ENCODE data around the gene CARS2.
A peak's percentile ranks its signal among the peaks of the same experiment; 100 is the strongest.

The CARS2 gene

GRCh38 chr13:110646442-110647364 is 59.2 kb downstream of the CARS2 start:
- Histone ChIP-seq H3K4me3 (ENCODE audit: low read length) (no peak overlapping the region), H3K27ac (ENCODE audit: low read length) (no peak overlapping the region), H3K9me3 (ENCODE audit: control insufficient read depth, insufficient read depth, low read length) (no peaks in the 10 kb centered on the region), H3K4me1 (ENCODE audit: control insufficient read depth, insufficient read depth, low read length) (peaks cover 3% of the 10 kb centered on the region), H3K36me3 (ENCODE audit: control insufficient read depth, insufficient read depth, low read length) (peaks cover 10% of the 10 kb centered on the region), H3K27me3 (ENCODE audit: control insufficient read depth, insufficient read depth, low read length) (no peaks in the 10 kb centered on the region)
- no CpG with 5 or more reads among the region's 29 CpGs for WGBS (ENCODE audit: insufficient coverage, insufficient read length)
- no peak for DNase-seq (ENCODE audit: low read depth, low spot score)

- DNase-seq (ENCODE audit: low read depth, low spot score) = no peak
- H3K36me3 ChIP-seq (ENCODE audit: control insufficient read depth, insufficient read depth, low read length) = peaks cover 17% of the 10 kb centered on the region
- WGBS (ENCODE audit: insufficient coverage, insufficient read length) = no CpG with 5 or more reads among the region's 15 CpGs
These were observed 60.2 kb downstream of the CARS2 start for GRCh38 chr13:110645750-110646149.

GRCh38 chr13:110644892-110645521 is 60.9 kb downstream of the CARS2 start:
- DNase-seq (ENCODE audit: low read depth, low spot score) = peak; percentile 55
- no peaks in the 10 kb centered on the region for H3K27me3 ChIP-seq (ENCODE audit: control insufficient read depth, insufficient read depth, low read length)
- no peak overlapping the region for H3K4me3 ChIP-seq (ENCODE audit: low read length)
- no peaks in the 10 kb centered on the region for H3K9me3 ChIP-seq (ENCODE audit: control insufficient read depth, insufficient read depth, low read length)
- peaks cover 18% of the 10 kb centered on the region for H3K36me3 ChIP-seq (ENCODE audit: control insufficient read depth, insufficient read depth, low read length)
- H3K27ac ChIP-seq (ENCODE audit: low read length) = no peak overlapping the region
- no CpG with 5 or more reads among the region's 28 CpGs for WGBS (ENCODE audit: insufficient coverage, insufficient read length)
- H3K4me1 ChIP-seq (ENCODE audit: control insufficient read depth, insufficient read depth, low read length) = peaks cover 2% of the 10 kb centered on the region; the same call in 1 of the 2 replicates

More at GRCh38 chr13:110645750-110646149, 60.2 kb downstream of the CARS2 start:
- no peak overlapping the region for H3K4me3 ChIP-seq (ENCODE audit: low read length)
- no peaks in the 10 kb centered on the region for H3K9me3 ChIP-seq (ENCODE audit: control insufficient read depth, insufficient read depth, low read length)
- no peak overlapping the region for H3K27ac ChIP-seq (ENCODE audit: low read length)
- peaks cover 2% of the 10 kb centered on the region; the same call in 1 of the 2 replicates for H3K4me1 ChIP-seq (ENCODE audit: control insufficient read depth, insufficient read depth, low read length)
- H3K27me3 ChIP-seq (ENCODE audit: control insufficient read depth, insufficient read depth, low read length) = no peaks in the 10 kb centered on the region

GRCh38 chr13:110643768-110644421 is 62.0 kb downstream of the CARS2 start:
- Histone ChIP-seq H3K27me3 (ENCODE audit: control insufficient read depth, insufficient read depth, low read length) (no peaks in the 10 kb centered on the region), H3K9me3 (ENCODE audit: control insufficient read depth, insufficient read depth, low read length) (no peaks in the 10 kb centered on the region), H3K4me1 (ENCODE audit: control insufficient read depth, insufficient read depth, low read length) (peaks cover 2% of the 10 kb centered on the region; the same call in 1 of the 2 replicates), H3K36me3 (ENCODE audit: control insufficient read depth, insufficient read depth, low read length) (peaks cover 23% of the 10 kb centered on the region), H3K27ac (ENCODE audit: low read length) (no peak overlapping the region), H3K4me3 (ENCODE audit: low read length) (no peak overlapping the region)
- WGBS (ENCODE audit: insufficient coverage, insufficient read length) = no CpG with 5 or more reads among the region's 13 CpGs
- no peak for DNase-seq (ENCODE audit: low read depth, low spot score)

- DNase-seq (ENCODE audit: low read depth, low spot score) = no peak
- Histone ChIP-seq H3K9me3 (ENCODE audit: control insufficient read depth, insufficient read depth, low read length) (no peaks in the 10 kb centered on the region), H3K4me3 (ENCODE audit: low read length) (no peak overlapping the region), H3K36me3 (ENCODE audit: control insufficient read depth, insufficient read depth, low read length) (peaks cover 23% of the 10 kb centered on the region), H3K27ac (ENCODE audit: low read length) (no peak overlapping the region), H3K27me3 (ENCODE audit: control insufficient read depth, insufficient read depth, low read length) (no peaks in the 10 kb centered on the region), H3K4me1 (ENCODE audit: control insufficient read depth, insufficient read depth, low read length) (peaks cover 2% of the 10 kb centered on the region; the same call in 1 of the 2 replicates)
- no CpG with 5 or more reads among the region's 11 CpGs for WGBS (ENCODE audit: insufficient coverage, insufficient read length)
These were observed 62.6 kb downstream of the CARS2 start for GRCh38 chr13:110643324-110643723.

- no peak for DNase-seq (ENCODE audit: low read depth, low spot score)
- Histone ChIP-seq H3K27me3 (ENCODE audit: control insufficient read depth, insufficient read depth, low read length) (no peaks in the 10 kb centered on the region), H3K4me1 (ENCODE audit: control insufficient read depth, insufficient read depth, low read length) (peaks cover 2% of the 10 kb centered on the region; the same call in 1 of the 2 replicates), H3K9me3 (ENCODE audit: control insufficient read depth, insufficient read depth, low read length) (no peaks in the 10 kb centered on the region), H3K36me3 (ENCODE audit: control insufficient read depth, insufficient read depth, low read length) (peaks cover 23% of the 10 kb centered on the region), H3K4me3 (ENCODE audit: low read length) (no peak overlapping the region), H3K27ac (ENCODE audit: low read length) (no peak overlapping the region)
- no CpG with 5 or more reads among the region's 40 CpGs for WGBS (ENCODE audit: insufficient coverage, insufficient read length)
These were observed 63.5 kb downstream of the CARS2 start for GRCh38 chr13:110642291-110642981.

GRCh38 chr13:110641055-110642015 is 64.6 kb downstream of the CARS2 start:
- no peak for DNase-seq (ENCODE audit: low read depth, low spot score)
- no CpG with 5 or more reads among the region's 29 CpGs for WGBS (ENCODE audit: insufficient coverage, insufficient read length)
- H3K4me1 ChIP-seq (ENCODE audit: control insufficient read depth, insufficient read depth, low read length) = peaks cover 2% of the 10 kb centered on the region
- no peaks in the 10 kb centered on the region for H3K9me3 ChIP-seq (ENCODE audit: control insufficient read depth, insufficient read depth, low read length)
- no peak overlapping the region for H3K4me3 ChIP-seq (ENCODE audit: low read length)
- no peaks in the 10 kb centered on the region for H3K27me3 ChIP-seq (ENCODE audit: control insufficient read depth, insufficient read depth, low read length)
- H3K27ac ChIP-seq (ENCODE audit: low read length) = no peak overlapping the region
- H3K36me3 ChIP-seq (ENCODE audit: control insufficient read depth, insufficient read depth, low read length) = peaks cover 30% of the 10 kb centered on the region

GRCh38 chr13:110640591-110641029 is 65.3 kb downstream of the CARS2 start:
- Histone ChIP-seq H3K27ac (ENCODE audit: low read length) (no peak overlapping the region), H3K36me3 (ENCODE audit: control insufficient read depth, insufficient read depth, low read length) (peaks cover 36% of the 10 kb centered on the region), H3K4me1 (ENCODE audit: control insufficient read depth, insufficient read depth, low read length) (peaks cover 2% of the 10 kb centered on the region), H3K27me3 (ENCODE audit: control insufficient read depth, insufficient read depth, low read length) (no peaks in the 10 kb centered on the region), H3K4me3 (ENCODE audit: low read length) (no peak overlapping the region), H3K9me3 (ENCODE audit: control insufficient read depth, insufficient read depth, low read length) (no peaks in the 10 kb centered on the region)
- DNase-seq (ENCODE audit: low read depth, low spot score) = no peak
- no CpG with 5 or more reads among the region's 13 CpGs for WGBS (ENCODE audit: insufficient coverage, insufficient read length)

- Histone ChIP-seq H3K4me3 (ENCODE audit: low read length) (no peak overlapping the region), H3K27me3 (ENCODE audit: control insufficient read depth, insufficient read depth, low read length) (no peaks in the 10 kb centered on the region), H3K9me3 (ENCODE audit: control insufficient read depth, insufficient read depth, low read length) (no peaks in the 10 kb centered on the region), H3K27ac (ENCODE audit: low read length) (no peak overlapping the region), H3K36me3 (ENCODE audit: control insufficient read depth, insufficient read depth, low read length) (peaks cover 41% of the 10 kb centered on the region), H3K4me1 (ENCODE audit: control insufficient read depth, insufficient read depth, low read length) (no peaks in the 10 kb centered on the region; the same call in 1 of the 2 replicates)
- no CpG with 5 or more reads among the region's 5 CpGs for WGBS (ENCODE audit: insufficient coverage, insufficient read length)
- no peak for DNase-seq (ENCODE audit: low read depth, low spot score)
These were observed 66.0 kb downstream of the CARS2 start for GRCh38 chr13:110639935-110640334.

All from iPS DF 6.9 (cell line).